SH-SY5Y (cell line): ENCODE data around the gene KNL1.
A peak's percentile ranks its signal among the peaks of the same experiment; 100 is the strongest.

Source experiments
- GATA2 ChIP-seq: IDR thresholded peaks from 2 replicates; pipeline ENCODE4 v1.6.1; 2011; ENCODE audit warnings: mild to moderate bottlenecking, low read depth, low read length
- GATA3 ChIP-seq: IDR thresholded peaks from 2 replicates; pipeline ENCODE4 v1.6.1; 2011; ENCODE audit warnings: low read depth, mild to moderate bottlenecking, low read length, moderate library complexity

KNL1 gene

DNA sequence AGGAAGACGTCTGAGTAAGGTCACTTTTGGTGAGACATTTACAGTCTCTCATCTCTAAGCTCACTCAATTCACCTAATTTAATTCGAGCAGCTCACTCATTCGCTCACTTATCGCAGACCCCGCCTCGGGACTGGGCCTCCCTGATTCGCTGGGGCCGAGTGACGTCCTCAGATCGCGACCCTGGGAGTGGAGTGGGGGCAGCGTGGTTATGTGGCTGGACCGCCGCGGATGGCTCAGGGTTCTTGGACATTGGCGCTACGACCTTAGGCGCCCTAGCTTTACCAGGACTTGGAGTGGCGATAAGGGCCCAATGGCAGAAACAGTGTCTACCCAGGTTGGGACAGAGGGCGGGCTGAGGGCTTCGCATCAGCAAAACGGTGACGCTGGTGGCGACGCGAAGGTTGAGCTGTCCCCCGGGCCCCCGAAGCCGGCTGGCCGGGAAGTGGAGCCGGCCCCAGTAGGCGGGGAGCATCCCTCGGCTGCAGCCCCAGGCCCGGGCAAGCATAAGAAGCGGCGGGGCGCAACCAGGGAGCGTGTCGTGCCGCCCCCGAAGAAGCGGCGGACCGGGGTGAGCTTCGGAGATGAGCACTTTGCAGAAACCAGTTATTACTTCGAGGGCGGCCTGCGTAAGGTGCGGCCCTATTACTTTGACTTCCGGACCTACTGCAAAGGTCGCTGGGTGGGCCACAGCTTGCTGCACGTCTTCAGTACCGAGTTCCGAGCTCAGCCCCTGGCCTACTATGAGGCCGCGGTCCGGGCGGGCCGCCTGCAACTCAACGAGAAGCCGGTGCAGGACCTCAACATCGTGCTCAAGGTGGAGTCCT lies 24.7 kb upstream of the KNL1 start, which contains the start of gene RPUSD2:
RPUSD2 (plus strand) TSS at position 171 of the 825 bp plus-strand sequence; CDS start at position 210, 39 bp downstream.
- TF ChIP-seq GATA2 (no peak), GATA3 (no peak)

DNA sequence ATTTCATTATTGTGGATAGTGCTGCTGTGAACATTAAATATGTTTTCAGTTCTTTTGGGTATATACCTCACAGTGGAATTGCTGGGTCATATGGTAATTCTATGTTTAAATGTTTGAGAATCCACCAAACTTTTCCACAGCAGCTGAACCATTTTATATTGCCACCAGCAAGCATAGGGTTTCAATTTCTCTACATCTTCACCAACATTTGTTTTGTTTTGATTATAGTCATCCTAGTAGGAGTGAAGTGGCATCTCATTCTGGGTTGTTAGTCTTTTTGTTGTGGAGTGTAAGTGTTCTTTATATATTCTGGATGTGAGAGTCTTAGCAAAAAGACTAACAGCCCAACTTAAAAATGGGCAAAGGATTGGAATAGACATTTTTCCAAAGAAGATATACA lies 18.9 kb upstream of the KNL1 start:
- TF ChIP-seq GATA3: no peak
- no peak for TF ChIP-seq GATA2

DNA sequence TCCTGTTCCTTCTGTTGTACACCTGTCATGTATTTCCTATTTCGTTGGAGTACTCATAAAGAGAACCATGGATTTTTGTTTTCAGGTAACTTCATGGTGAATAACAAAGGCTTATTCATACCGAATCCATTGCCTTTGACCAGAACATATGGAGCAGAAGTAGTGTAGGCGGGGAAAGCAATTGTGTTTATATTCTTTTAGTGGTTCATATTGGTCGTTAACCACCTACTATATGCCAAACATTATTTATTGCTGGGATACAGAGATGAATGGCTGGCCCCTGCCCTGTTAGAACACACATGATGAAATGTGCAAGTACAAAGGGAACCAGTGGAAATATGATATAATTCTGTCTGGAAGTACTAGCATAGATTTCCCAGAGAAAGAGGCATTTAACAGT lies 15.2 kb upstream of the KNL1 start:
- no peak for TF ChIP-seq GATA2
- no peak for TF ChIP-seq GATA3

GRCh38 chr15:40582726-40583246 lies 11.3 kb upstream of the KNL1 start:
- TF ChIP-seq GATA3 (no peak), GATA2 (no peak)

DNA sequence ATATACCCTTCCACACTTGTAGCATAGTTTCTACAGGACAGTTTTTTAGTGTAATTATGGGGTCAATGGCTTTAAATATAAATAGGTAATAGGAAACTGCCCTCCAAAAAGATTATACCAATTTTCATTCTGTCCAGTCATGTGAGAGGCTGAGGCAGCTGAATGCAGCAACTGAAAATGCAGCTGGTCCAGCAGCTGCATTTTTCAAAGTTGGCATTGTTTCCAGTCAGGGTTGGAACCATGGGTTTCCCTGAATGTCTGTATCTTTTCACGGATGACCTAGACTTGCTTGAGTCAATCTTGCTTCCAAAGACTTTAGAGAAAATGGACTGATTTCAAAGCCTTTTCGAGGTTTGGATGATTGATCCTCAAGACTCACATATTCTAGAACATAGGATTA lies 9.9 kb upstream of the KNL1 start:
- no peak for TF ChIP-seq GATA2
- no peak for TF ChIP-seq GATA3

GRCh38 chr15:40590667-40591050 lies 3.4 kb upstream of the KNL1 start:
- TF ChIP-seq GATA2: no peak
- TF ChIP-seq GATA3: no peak

DNA sequence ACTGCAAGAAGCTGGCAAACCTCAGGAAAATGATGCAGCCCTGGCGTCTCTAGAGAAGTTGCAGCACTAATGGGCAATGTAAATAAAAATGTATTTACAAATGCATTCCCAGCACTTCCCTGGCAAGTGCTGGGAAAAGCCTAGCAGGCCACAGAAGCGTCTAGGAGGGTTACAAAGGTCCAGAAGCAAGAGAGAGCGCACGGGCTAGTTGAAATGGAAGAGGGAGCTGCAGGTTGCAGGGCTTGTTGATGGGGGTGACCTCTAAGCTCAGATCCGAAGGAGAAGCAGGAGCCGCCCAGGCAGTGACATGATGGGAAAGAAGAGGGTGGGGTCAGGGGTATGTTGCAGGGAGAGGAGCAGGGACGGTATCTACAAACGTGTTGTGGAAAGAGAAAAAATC lies 2.7 kb upstream of the KNL1 start:
- no peak for TF ChIP-seq GATA2
- no peak for TF ChIP-seq GATA3

- 0 out of 2 replicates have a peak, but pooled peaks have one; percentile 22 for TF ChIP-seq GATA3
- no peak for TF ChIP-seq GATA2
Observed at GRCh38 chr15:40593165-40593564, 884 bp upstream of the KNL1 start.

- TF ChIP-seq GATA3 (no peak), GATA2 (no peak)
Observed at GRCh38 chr15:40594429-40594836, 384 bp downstream of the KNL1 start.

- no peak for TF ChIP-seq GATA3
- TF ChIP-seq GATA2: no peak
Observed at GRCh38 chr15:40595219-40595618, 1.2 kb downstream of the KNL1 start.

DNA sequence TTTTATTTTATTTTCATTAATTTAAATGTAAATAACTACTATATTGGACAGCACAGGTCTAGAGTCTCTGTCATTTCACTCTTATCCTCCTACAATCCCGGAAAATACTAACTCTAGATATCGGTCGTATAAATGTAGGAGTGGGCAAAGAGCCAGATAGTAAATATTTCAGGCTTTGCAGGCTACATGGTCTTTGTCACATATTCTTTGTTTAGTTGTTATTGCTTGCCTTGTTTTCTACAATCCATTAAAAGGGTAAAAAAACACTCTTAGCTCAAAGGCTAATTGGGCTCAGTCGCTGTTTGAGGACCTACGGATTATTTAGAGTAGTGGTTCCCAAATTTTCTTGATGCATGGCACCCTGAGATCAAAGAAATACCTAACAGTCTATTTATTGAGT lies 1.7 kb downstream of the KNL1 start:
- TF ChIP-seq GATA3 (no peak), GATA2 (no peak)

DNA sequence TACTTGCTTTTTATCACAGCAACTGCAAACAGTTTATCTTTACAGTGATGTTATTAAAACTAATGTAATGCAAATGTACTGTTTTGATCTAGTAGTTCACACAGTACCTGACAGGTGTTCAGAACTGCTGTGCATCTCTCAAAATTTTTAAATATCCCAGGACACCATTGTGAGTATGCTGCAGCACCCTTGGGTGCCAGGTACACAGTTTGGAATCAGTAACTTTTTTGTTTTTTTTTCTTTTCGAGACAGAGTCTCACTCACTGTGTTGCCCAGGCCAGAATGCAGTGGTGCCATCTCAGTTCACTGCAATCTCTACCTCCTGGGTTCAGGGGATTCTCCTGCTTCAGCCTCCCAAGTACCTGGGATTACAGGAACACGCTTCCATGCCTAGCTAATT lies 3.0 kb downstream of the KNL1 start:
- no peak for TF ChIP-seq GATA2
- TF ChIP-seq GATA3: no peak

GRCh38 chr15:40598126-40598525 lies 4.1 kb downstream of the KNL1 start:
- TF ChIP-seq GATA2 (no peak), GATA3 (no peak)

- no peak for TF ChIP-seq GATA3
- TF ChIP-seq GATA2: no peak
Observed at GRCh38 chr15:40598672-40599071, 4.6 kb downstream of the KNL1 start.

DNA sequence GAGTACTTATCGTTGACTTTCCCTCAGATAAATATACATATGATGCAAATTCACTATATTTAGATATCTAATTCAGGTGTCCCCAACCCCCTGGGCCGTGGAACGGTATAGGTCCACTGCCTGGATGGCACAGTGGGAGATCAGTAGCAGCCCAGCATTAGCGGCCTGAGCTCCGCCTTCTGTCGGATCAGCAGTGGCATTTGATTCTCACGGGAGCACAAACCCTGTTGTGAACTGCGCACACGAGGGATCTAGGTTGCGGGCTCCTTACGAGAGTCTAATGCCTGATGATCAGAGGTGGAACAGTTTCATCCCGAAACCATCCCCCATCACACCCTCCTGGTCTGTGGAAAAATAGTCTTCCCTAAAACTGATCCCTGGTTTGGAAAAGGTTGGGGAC lies 6.9 kb downstream of the KNL1 start:
- TF ChIP-seq GATA3 (no peak), GATA2 (no peak)

DNA sequence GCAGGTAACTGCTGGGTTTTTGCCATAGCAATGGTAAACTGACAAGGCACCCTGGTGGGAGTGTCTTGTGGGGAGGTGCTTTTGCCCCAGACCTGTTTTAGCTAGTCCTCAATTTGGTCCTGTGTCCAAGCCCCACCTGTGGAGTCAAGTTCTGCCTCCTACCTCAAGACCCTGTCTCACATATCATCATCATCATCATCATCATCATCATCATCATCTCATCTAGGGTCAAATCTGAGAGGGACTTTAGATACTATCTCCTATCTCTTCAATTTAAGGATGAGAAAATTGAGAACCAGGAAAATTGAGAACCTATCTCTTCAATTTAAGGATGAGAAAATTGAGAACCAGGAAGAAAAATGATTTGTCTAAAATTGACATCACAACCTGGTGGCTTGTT lies 9.9 kb downstream of the KNL1 start:
- TF ChIP-seq GATA2 (no peak), GATA3 (no peak)
